Measurements from ENCODE around the gene CLIP2. TPM values are rescaled to one million over a fixed set of nuclear protein-coding genes. Genes with fewer than 3 reads are reported as not detected.

CLIP2 gene
- total RNA-seq, 2 donors from 2014 or later = 77.8 to 81.6 TPM

GRCh38 chr7:74395745-74396311 is 106.6 kb downstream of the CLIP2 start:
- Histone ChIP-seq H3K27me3 (no peaks in the 10 kb centered on the region), H3K4me1 (no peaks in the 10 kb centered on the region), H3K27ac (no peak overlapping the region), H3K9me3 (no peaks in the 10 kb centered on the region), H3K4me3 (no peak overlapping the region), H3K36me3 (peaks cover 17% of the 10 kb centered on the region), H3K9ac (ENCODE audit: low read depth in 2 of 2, low read length in 2 of 2) (no peak overlapping the region)
- intact Hi-C loops (cut with DNase I) = no loop called here
- TF ChIP-seq CTCF (IDR thresholded peaks at IDR 0.05) = no peak
- no peak for DNase-seq

DNA sequence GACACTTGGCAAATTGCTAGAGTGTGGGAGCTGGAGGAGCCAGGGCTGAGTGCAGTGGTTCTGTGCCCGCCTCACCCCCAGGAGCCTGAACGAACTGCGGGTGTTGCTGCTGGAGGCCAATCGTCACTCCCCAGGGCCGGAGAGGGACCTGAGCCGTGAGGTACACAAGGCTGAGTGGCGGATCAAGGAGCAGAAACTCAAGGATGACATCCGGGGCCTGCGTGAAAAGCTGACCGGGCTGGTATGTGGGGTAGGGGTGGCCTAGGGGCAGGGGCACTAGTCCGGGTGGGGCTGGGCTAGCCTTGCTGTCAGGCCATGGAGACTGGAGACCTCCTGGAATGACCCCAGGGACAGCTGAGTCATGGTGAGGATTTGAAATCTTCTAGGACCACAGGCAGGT is 107.8 kb downstream of the CLIP2 start:
- no peak for TF ChIP-seq CTCF (IDR thresholded peaks at IDR 0.05)

DNA sequence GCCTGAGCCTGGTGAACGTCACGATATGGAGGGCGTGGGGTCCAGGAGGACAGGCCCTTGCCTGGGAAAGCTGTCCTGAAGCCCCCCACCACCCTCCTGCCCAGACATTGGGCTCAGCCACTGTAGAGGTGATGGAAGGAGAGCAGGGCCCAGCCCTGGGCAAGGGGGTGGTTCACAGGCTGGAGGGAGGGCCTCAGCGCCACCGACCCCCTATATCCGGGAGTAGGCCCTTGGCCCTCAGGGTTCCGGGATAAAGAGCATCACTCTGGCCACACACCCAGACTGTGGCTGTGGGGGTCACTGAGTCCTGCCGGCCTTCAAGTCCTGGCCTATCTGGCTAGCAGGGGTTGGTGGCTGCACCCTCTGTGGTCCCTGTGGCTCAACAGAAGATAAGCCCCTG is 109.2 kb downstream of the CLIP2 start:
- Histone ChIP-seq H3K9me3 (no peaks in the 10 kb centered on the region), H3K9ac (ENCODE audit: low read depth in 2 of 2, low read length in 2 of 2) (no peak overlapping the region), H3K36me3 (peaks cover 23% of the 10 kb centered on the region), H3K4me1 (no peaks in the 10 kb centered on the region), H3K27ac (no peak overlapping the region), H3K27me3 (no peaks in the 10 kb centered on the region), H3K4me3 (no peak overlapping the region)
- TF ChIP-seq CTCF (IDR thresholded peaks at IDR 0.05) = no peak
- DNase-seq = no peak
- intact Hi-C loops (cut with DNase I) = no loop called here

More for the DNA sequence above, 107.8 kb downstream of the CLIP2 start:
- Histone ChIP-seq H3K9ac (ENCODE audit: low read depth in 2 of 2, low read length in 2 of 2) (no peak overlapping the region), H3K4me3 (no peak overlapping the region), H3K27me3 (no peaks in the 10 kb centered on the region), H3K27ac (no peak overlapping the region), H3K36me3 (peaks cover 17% of the 10 kb centered on the region), H3K4me1 (no peaks in the 10 kb centered on the region), H3K9me3 (no peaks in the 10 kb centered on the region)
- intact Hi-C loops (cut with DNase I) = no loop called here
- DNase-seq = no peak

DNA sequence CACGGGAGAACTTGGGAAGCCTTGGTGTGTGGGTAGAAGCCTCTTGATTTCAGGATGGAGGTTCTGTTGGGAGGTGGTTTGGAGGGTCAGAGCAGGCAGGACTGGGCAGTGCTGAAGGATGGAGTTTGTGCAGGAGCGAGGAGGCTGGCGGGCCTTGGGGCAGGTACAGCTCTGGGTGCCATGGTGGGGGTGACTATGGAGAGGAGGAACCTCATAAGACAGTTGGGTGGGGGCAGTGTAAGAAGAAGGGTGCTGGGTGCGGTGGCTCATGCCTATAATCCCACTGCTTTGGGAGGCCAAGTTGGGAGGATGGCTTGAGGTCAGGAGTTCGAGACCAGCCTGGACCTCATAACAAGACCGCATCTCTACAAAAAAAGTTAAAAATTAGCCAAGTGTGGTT is 109.8 kb downstream of the CLIP2 start:
- Histone ChIP-seq H3K9me3 (no peaks in the 10 kb centered on the region), H3K4me3 (no peak overlapping the region), H3K36me3 (peaks cover 23% of the 10 kb centered on the region), H3K4me1 (no peaks in the 10 kb centered on the region), H3K9ac (ENCODE audit: low read depth in 2 of 2, low read length in 2 of 2) (no peak overlapping the region), H3K27me3 (no peaks in the 10 kb centered on the region), H3K27ac (no peak overlapping the region)
- intact Hi-C loops (cut with DNase I) = no loop called here
- DNase-seq = no peak
- TF ChIP-seq CTCF (IDR thresholded peaks at IDR 0.05) = no peak

- DNase-seq = no peak
- intact Hi-C loops (cut with DNase I) = loop anchor here (2.0 to 5.0 kb wide), 2 partner anchors 194 to 333 kb away; no protein-coding TSS in a partner anchor
- Histone ChIP-seq H3K4me3 (no peak overlapping the region), H3K36me3 (peaks cover 19% of the 10 kb centered on the region), H3K27ac (no peak overlapping the region), H3K9ac (ENCODE audit: low read depth in 2 of 2, low read length in 2 of 2) (no peak overlapping the region), H3K27me3 (no peaks in the 10 kb centered on the region), H3K9me3 (no peaks in the 10 kb centered on the region), H3K4me1 (no peaks in the 10 kb centered on the region)
- no peak for TF ChIP-seq CTCF (IDR thresholded peaks at IDR 0.05)
These were observed 111.4 kb downstream of the CLIP2 start for GRCh38 chr7:74400420-74401136.

Data from colonic mucosa (tissue), 4 donors.